HG03469 (cell line): ENCODE results near the gene KCNQ4.

Experiments
- ATAC-seq: cut with Tn5 transposase; IDR thresholded peaks from one replicate; pipeline ENCODE4 v1.9.1; 2021; ENCODE audit warnings: mild to moderate bottlenecking, moderate library complexity, moderate number of reproducible peaks; ENCODE audit not compliant: unreplicated experiment

The KCNQ4 gene

DNA sequence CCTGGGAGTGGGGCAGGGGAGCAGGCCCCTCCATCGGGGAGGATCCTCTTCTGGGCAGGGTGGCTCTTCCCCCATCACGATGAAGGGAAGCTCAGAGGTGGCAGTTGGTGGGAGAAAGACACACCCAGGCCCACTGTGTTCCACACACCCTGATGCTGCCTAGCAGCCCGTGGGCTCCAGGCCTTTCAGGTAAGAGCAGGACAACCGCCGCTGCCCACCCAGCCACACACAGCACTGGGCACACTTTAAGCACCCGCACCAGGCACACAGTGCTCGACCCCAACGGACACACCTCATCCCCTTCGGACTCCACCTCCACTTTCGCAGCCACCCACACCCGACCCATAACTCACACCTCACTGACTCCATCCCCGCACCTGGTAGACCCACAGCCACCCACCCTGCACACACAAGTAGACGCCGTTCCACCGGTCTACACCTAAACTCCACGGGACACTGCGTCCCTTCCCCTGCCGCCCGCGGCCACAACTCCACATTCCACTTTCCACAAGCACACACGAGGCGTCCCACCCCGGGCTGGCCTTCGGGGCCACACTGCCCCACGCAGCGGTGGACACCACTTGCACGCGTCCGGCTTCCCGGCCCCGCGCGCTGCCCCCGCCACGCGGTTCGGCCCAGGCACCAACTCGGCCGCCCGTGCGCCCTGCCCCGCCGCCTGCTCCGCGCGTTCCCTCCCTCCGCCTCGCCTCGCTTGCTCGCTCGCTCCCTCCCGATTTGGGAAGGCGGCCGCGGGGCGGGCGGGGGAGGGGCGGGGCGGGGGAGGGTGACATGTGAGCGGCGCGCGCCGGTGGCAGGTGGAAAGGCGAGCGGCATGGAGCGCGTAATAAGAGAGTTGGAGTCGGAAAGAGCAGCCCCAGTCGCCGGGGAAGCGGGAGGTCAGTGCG, at the start of gene KCNQ4:
Gene KCNQ4 (plus strand): TSS at position 787 of the 905 bp plus-strand sequence. CDS start 307 bp downstream, outside the sequence.
- no peak for ATAC-seq

DNA sequence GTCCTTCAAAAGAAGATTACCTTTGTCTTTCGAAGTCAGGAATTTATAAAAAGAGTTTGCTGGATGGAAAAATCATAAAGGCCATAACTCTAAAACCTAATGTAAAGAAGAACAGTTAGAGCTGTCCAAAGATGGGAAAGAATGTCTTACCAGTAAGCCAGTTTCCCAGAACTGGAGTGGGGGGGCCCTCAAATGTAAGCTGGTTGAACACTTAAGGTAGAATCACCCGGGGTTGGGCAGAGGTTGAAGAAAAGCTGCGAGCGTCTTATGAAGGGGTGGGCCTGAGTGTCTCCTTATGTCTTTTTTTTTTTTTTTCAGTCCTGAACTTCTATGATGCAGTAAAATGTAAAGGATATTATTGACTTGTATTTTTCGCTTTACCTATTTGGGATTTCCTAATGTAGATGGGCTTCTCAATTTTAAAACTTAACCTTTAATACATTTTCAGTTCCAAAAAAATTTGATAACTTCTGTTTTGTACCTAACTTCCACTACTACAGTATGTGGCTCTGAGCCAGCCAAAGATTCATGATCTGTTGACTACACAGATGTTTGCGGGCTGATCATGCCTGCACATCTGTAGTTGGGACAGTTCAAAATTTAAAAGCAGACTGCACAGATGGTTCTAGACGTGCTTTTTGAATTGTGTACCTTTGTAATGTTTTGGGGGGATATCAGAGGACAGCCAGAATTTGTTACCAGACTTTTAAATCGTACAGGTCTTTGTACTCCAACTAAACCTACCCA, 48.5 kb upstream of the KCNQ4 start:
- no peak for ATAC-seq

DNA sequence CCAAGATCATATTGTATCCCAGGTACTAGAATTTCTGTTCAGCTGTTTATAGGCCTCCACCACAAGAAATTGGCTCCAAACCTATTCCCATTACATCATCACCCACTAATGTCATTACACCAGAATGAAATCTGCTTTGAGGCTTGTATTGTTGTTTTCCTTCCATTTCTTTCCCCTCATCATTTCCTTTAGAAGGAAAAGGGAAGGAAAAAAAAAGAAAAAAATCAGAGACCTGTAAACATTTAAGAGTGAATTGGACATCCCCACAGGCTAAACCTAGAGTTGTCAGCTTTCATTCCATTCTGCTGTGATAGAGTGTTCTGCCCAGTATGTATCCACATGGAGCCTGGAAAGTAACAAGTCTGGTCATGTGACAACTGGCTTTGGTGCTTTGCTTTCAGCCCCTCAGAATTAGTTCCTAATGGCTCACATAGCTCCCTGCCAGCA, 47.5 kb upstream of the KCNQ4 start:
- no peak for ATAC-seq

- ATAC-seq, result no peak
These were observed 44.8 kb upstream of the KCNQ4 start for GRCh38 chr1:40738831-40739230.

- no peak for ATAC-seq
These were observed 44.1 kb upstream of the KCNQ4 start for GRCh38 chr1:40739455-40740008.

DNA sequence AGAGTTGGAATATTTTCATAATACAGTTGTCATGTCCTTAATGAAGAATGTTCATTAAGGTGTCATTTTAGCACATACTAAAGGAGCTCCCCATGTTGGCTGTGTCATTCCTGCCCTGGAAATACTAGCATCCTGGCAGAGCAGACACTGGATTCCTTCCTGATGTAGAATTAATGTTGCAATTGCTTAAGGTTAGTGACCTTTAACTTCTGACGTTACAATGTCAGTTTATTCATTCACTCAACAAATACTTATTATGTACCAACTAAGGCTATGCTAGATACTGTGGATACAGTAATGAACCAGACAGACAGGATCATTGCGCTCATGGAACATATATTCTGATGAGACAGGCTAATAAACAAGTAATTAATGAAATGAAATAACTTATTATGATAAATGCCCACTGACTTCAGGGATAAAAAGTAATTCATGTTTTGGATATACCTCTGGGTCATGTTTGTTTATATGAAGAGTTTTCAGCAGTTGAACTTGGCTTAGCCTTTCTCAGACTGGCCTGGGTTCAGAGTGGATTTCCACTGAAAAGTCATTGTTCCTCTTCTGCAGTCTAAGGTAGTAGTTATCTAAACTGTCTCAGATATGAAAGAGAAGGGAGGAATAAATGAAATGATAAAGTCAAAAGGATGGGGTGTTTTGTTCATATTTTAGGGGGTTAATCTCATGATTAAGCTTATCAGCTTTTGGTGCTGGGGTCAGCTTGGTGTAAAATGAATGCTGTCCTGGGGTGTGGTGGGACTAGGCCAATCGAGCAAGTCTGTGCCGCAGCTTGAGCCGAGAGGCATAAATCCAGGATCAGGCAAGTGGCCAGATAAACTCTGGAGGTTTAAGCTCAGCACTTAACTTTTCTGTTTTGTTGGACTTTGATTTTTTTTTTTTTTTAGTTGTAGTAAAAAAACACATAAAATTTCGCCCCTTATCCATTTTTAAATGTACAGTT, 43.3 kb upstream of the KCNQ4 start:
- ATAC-seq, result no peak

DNA sequence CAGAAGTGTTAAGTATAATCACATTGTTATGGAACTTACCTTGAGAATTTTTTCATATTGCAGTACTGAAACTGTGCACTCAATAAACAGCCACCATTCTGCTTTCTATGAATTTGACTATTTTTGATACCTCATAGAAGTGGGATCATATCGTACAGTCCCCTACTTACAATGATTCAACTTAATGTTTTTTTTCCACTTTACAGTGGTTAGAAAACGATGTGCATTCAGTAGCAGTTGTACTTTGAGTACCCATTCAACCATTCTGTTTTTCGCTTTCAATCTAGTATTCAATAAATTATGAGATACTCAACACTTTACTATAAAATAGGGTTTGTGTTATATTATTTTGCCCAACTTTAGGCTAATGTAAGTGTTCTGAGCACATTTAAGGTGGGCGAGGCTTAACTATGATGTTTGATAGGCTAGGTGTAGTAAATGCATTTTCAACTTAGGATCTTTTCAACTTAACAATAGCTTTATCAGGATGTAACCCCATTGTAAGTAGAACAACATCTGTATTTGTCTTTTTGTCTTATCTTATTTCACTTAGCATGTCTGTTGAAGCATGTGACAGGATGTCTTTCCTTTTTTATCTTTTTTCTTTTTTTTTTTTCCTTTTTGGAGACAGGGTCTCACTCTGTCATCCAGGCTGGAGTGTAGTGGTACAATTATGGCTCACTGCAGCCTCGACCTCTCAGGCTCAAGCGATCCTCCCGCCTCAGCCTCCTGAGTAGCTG, 42.4 kb upstream of the KCNQ4 start:
- no peak for ATAC-seq

GRCh38 chr1:40742363-40743061, 41.1 kb upstream of the KCNQ4 start:
- no peak for ATAC-seq

DNA sequence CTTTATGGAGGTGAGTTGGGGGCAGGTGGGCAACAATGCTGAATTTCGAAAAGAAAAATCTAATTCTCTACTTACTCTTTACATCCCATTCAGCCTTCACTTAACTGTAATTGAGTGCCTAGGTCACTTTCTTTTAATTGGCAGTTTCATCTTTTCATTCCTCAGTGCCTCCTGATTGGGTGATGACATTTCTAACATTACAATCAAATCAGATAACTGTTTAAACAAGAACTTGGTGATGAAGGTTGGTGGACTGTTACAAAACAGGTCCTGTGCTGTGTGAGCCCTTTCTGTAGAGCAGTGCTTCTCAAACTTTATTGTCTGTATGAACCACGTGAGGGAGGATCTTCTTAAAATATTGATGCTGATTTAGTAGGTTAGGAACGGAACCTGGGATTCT, 40.1 kb upstream of the KCNQ4 start:
- ATAC-seq, result no peak

- ATAC-seq, result no peak
These were observed 39.7 kb upstream of the KCNQ4 start for GRCh38 chr1:40743860-40744259.

DNA sequence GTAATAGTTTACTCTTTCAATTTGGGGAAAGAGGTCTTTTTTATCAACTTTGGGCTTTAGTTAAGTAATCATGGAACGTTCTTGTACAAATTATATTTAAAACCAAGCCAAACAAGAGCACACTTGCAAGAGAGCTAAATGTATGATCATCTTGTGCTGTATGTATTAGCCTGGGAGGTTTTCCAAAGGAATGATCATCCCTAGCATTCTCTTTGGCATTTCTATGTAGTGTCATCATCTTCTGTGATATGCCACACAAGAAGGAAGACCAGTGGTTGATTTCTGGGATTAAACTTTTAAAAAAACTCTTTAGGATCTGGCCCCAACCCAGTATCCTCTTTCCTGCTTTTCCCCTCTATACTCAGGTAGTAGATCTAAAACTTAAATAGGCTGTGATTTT, 38.4 kb upstream of the KCNQ4 start:
- no peak for ATAC-seq

DNA sequence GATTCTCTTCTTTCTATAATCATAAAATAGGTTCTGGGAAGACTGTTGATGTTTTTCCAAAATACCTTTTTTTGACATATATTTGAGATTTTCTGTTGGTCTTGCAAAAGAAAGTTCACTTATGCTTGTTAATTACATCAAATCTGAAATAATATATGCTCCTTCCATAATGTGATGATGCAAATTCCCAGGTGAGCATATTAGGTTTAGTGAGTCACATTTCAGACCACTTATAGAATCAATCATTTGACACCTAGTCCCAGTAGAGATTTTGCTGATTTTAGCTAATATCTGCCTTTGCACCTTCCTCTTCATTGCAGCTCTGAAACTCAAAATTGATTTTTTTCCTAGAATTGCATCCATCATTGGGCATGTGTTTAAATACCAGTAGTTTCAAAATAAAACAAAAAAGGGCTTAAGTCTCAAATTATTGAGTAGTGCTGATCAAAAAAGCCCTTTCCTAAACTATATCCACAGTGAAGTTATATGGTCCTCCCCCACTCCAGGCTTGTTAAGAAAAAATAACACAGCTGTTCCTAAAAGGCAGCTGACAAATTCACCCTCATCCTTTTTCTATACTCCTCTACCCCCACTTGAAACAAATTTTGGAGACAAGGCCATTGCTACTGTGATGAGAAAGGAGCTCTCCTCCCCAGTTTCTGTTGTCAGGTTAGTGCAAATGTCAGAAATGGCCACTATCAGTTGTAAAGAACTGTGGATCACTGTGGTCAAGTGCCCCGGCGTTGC, 37.1 kb upstream of the KCNQ4 start:
- no peak for ATAC-seq

- no peak for ATAC-seq
These were observed 34.5 kb upstream of the KCNQ4 start for GRCh38 chr1:40748841-40749718.

GRCh38 chr1:40749817-40750216, 33.8 kb upstream of the KCNQ4 start:
- no peak for ATAC-seq

GRCh38 chr1:40750451-40750908, 33.1 kb upstream of the KCNQ4 start:
- ATAC-seq, result no peak

- ATAC-seq, result no peak
These were observed 31.8 kb upstream of the KCNQ4 start for GRCh38 chr1:40751802-40752201.

- no peak for ATAC-seq
These were observed 30.3 kb upstream of the KCNQ4 start for GRCh38 chr1:40753142-40753882.
